Fibroblast of skin of right quadriceps (primary cell): Measurements from ENCODE around the gene IGSF6.
"Not testable (repeated sequence)": the region's sequence is repeated elsewhere in the genome, so short reads cannot be mapped to it uniquely, and the experiment has no call there.

Experiments
- DNase-seq: peaks from one replicate; pipeline ENCODE4 v3.0.0-alpha.2; 2013

Gene IGSF6

GRCh38 chr16:21628121-21628726, 24.2 kb downstream of the IGSF6 start:
- no peak for DNase-seq

GRCh38 chr16:21626659-21627277, 25.6 kb downstream of the IGSF6 start:
- peak; percentile 96 for DNase-seq

GRCh38 chr16:21625026-21625425, 27.4 kb downstream of the IGSF6 start:
- no peak for DNase-seq

- DNase-seq = no peak
Observed at GRCh38 chr16:21622545-21622944, 29.9 kb downstream of the IGSF6 start.

GRCh38 chr16:21620592-21620991, 31.8 kb downstream of the IGSF6 start:
- no peak for DNase-seq

- DNase-seq = no peak
Observed at GRCh38 chr16:21619765-21620425, 32.5 kb downstream of the IGSF6 start.

GRCh38 chr16:21618281-21618680, 34.1 kb downstream of the IGSF6 start:
- DNase-seq = no peak

GRCh38 chr16:21617607-21618006, 34.8 kb downstream of the IGSF6 start:
- no peak for DNase-seq

GRCh38 chr16:21614896-21615295, 37.5 kb downstream of the IGSF6 start:
- no peak for DNase-seq

GRCh38 chr16:21613781-21614180, 38.6 kb downstream of the IGSF6 start:
- DNase-seq = peak; percentile 6

GRCh38 chr16:21613361-21613760, 39.0 kb downstream of the IGSF6 start:
- no peak for DNase-seq

- DNase-seq = no peak
Observed at GRCh38 chr16:21611556-21612384, 40.6 kb downstream of the IGSF6 start.

GRCh38 chr16:21611198-21611555, 41.2 kb downstream of the IGSF6 start:
- peak; percentile 11 for DNase-seq

GRCh38 chr16:21610766-21611165, 41.6 kb downstream of the IGSF6 start:
- DNase-seq = no peak

GRCh38 chr16:21610006-21610544, 42.3 kb downstream of the IGSF6 start:
- no peak for DNase-seq

GRCh38 chr16:21608639-21609328, 43.6 kb downstream of the IGSF6 start:
- peak; percentile 24 for DNase-seq

GRCh38 chr16:21605848-21606247, 46.6 kb downstream of the IGSF6 start:
- DNase-seq = not testable (repeated sequence)

- DNase-seq = peak; percentile 20
Observed at GRCh38 chr16:21603928-21604327, 48.5 kb downstream of the IGSF6 start.

- DNase-seq = no peak
Observed at GRCh38 chr16:21602785-21603184, 49.6 kb downstream of the IGSF6 start.

GRCh38 chr16:21600031-21600773, 52.2 kb downstream of the IGSF6 start:
- peak; percentile 22 for DNase-seq

GRCh38 chr16:21599122-21600030, 53.0 kb downstream of the IGSF6 start, which contains the start of gene METTL9:
Gene METTL9, plus strand, starts transcription at chr16:21599577. Its CDS starts 157 bp downstream, at chr16:21599734.
- DNase-seq = peak; percentile 95
